Tibial nerve (tissue), 3 donors: ENCODE results near the gene HCFC1R1.

Source experiments
- CTCF ChIP-seq, 5 experiments: fragments of 200-600 bp in 3 of 5; fragments of 450-650 bp in 2 of 5; sonication (generic) in 3 of 5; IDR thresholded peaks; one replicate each; pipeline ENCODE4 v1.5.1; 2016 to 2019; ENCODE audit warnings: antibody characterized with exemption in 5 of 5, mild to moderate bottlenecking in 3 of 5, moderate library complexity in 2 of 5
- POLR2A ChIP-seq, 2 donors: fragments of 450-650 bp; IDR thresholded peaks; one replicate each; pipeline ENCODE4 v1.6.1; 2017; ENCODE audit warnings: antibody characterized with exemption in 2 of 2, mild to moderate bottlenecking in 2 of 2, moderate library complexity in 2 of 2

GRCh38 chr16:3009568-3010390, 14.0 kb downstream of the HCFC1R1 start:
- TF ChIP-seq CTCF (IDR thresholded peaks at IDR 0.05) (no peak), POLR2A (IDR thresholded peaks at IDR 0.05) (no peak)
